Chondrocyte (in vitro differentiated cells): ENCODE data around the gene ATRX. TPM values are rescaled to one million over a fixed set of nuclear protein-coding genes. Genes with fewer than 3 reads are reported as not detected.
A peak's percentile ranks its signal among the peaks of the same experiment; 100 is the strongest.

ENCODE experiments used
- DNase-seq: peaks from one replicate; pipeline ENCODE4 v3.0.0; 2021; ENCODE audit warnings: mixed read lengths, low spot score
- H3K27ac Mint-ChIP-seq: one replicate; pipeline ENCODE4 v1.8.0; 2021; ENCODE audit warnings: mild to moderate bottlenecking, moderate library complexity, mixed read lengths; ENCODE audit not compliant: unreplicated experiment
- H3K27me3 Mint-ChIP-seq: 2 replicates; pipeline ENCODE4 v1.8.0; 2021; ENCODE audit warnings: low read depth, mixed read lengths
- H3K36me3 Mint-ChIP-seq: 2 replicates; pipeline ENCODE4 v1.8.0; 2021; ENCODE audit warnings: low read depth, mixed read lengths
- H3K4me1 Mint-ChIP-seq: 2 replicates; pipeline ENCODE4 v1.8.0; 2021; ENCODE audit warnings: low read depth, mild to moderate bottlenecking, mixed read lengths
- H3K4me3 Mint-ChIP-seq: one replicate; pipeline ENCODE4 v1.8.0; 2021; ENCODE audit warnings: mild to moderate bottlenecking, moderate library complexity, mixed read lengths; ENCODE audit not compliant: unreplicated experiment
- H3K9me3 Mint-ChIP-seq: 2 replicates; pipeline ENCODE4 v1.8.0; 2021; ENCODE audit warnings: low read depth, mixed read lengths
- CTCF ChIP-seq: fragments of 200-600 bp; sonication (generic); IDR thresholded peaks from 2 replicates; pipeline ENCODE4 v1.5.0; 2021; ENCODE audit warnings: antibody characterized with exemption, mild to moderate bottlenecking, moderate library complexity
- total RNA-seq: library from RNA; stranded (reverse); gene quantifications from 3 replicates; pipeline ENCODE4 v1.2.1, GENCODE V29; 2021

ATRX gene
- total RNA-seq, 1 donor from 2014 or later: 81.9 TPM

- Mint-ChIP-seq H3K36me3 (peaks cover 13% of the 10 kb centered on the region), H3K27ac (no peak overlapping the region), H3K4me1 (no peaks in the 10 kb centered on the region)
Measured at GRCh38 chrX:77639820-77640219, 146.2 kb downstream of the ATRX start.

DNA sequence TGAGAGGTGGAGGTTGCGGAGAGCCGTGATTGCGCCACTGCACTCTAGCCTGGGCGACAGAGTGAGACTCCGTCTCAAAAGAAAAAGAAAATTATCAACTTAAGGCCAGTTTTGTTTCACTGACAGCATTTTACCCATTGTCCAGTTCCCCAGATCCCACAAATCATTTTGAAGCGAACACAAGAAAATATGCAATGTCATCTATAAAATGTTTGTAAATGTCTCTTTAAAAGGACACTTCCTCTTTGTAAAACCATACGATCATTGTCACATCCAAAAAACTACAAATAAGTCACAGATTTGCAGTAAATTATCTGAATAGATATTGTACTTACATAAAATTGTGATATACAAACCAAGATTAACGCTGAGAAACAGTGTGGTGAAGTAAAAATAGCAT lies 147.6 kb downstream of the ATRX start:
- H3K27me3 Mint-ChIP-seq: no peaks in the 10 kb centered on the region
- H3K27ac Mint-ChIP-seq: no peak overlapping the region

More at GRCh38 chrX:77639820-77640219, 146.2 kb downstream of the ATRX start:
- no peaks in the 10 kb centered on the region for H3K27me3 Mint-ChIP-seq
- DNase-seq: no peak
- peaks cover 23% of the 10 kb centered on the region for H3K9me3 Mint-ChIP-seq
- no peak for TF ChIP-seq CTCF
- H3K4me3 Mint-ChIP-seq: no peak overlapping the region

GRCh38 chrX:77635373-77635772 lies 150.6 kb downstream of the ATRX start:
- no peaks in the 10 kb centered on the region for H3K4me1 Mint-ChIP-seq
- no peaks in the 10 kb centered on the region for H3K27me3 Mint-ChIP-seq
- peaks cover 8% of the 10 kb centered on the region for H3K9me3 Mint-ChIP-seq
- DNase-seq: no peak
- no peak for TF ChIP-seq CTCF
- H3K36me3 Mint-ChIP-seq: peaks cover 6% of the 10 kb centered on the region
- H3K4me3 Mint-ChIP-seq: no peak overlapping the region
- H3K27ac Mint-ChIP-seq: no peak overlapping the region

More for the DNA sequence above, 147.6 kb downstream of the ATRX start:
- Mint-ChIP-seq H3K36me3 (peaks cover 9% of the 10 kb centered on the region), H3K9me3 (peaks cover 17% of the 10 kb centered on the region), H3K4me1 (no peaks in the 10 kb centered on the region), H3K4me3 (no peak overlapping the region)
- DNase-seq: no peak
- TF ChIP-seq CTCF: no peak

- H3K4me1 Mint-ChIP-seq: no peaks in the 10 kb centered on the region
- TF ChIP-seq CTCF: peak; percentile 74
- H3K4me3 Mint-ChIP-seq: no peak overlapping the region
- no peak for DNase-seq
- no peaks in the 10 kb centered on the region for H3K27me3 Mint-ChIP-seq
- no peak overlapping the region for H3K27ac Mint-ChIP-seq
- H3K9me3 Mint-ChIP-seq: peaks cover 15% of the 10 kb centered on the region
- peaks cover 5% of the 10 kb centered on the region for H3K36me3 Mint-ChIP-seq
Measured at GRCh38 chrX:77628294-77629025, 157.6 kb downstream of the ATRX start.

DNA sequence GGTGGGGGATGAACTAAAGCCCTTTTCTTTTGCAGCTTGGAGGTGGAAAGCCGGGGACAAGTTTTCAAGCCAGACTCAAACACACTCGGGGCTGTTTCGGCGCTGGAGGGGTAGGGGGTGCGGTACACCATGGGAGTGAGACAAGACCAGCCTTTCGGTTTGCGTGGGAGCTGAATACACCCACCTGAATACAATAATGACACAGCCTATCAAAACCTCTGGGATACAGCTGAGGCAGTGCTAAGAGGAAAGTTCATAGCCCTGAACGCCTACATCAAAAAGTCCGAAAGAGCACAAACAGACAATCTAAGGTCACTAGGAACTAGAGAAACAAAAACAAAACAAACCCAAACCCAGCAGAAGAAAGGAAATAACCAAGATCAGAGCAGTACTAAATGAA lies 163.3 kb downstream of the ATRX start:
- no peaks in the 10 kb centered on the region for H3K27me3 Mint-ChIP-seq
- H3K27ac Mint-ChIP-seq: no peak overlapping the region
- no peak overlapping the region for H3K4me3 Mint-ChIP-seq
- peaks cover 23% of the 10 kb centered on the region for H3K9me3 Mint-ChIP-seq
- DNase-seq: no peak
- H3K36me3 Mint-ChIP-seq: peaks cover 3% of the 10 kb centered on the region
- no peaks in the 10 kb centered on the region for H3K4me1 Mint-ChIP-seq
- no peak for TF ChIP-seq CTCF
